Measurements from ENCODE around the gene SSU72. TPM values are rescaled to one million over a fixed set of nuclear protein-coding genes. Genes with fewer than 3 reads are reported as not detected.
A peak's percentile ranks its signal among the peaks of the same experiment; 100 is the strongest.
"Not testable (repeated sequence)": the region's sequence is repeated elsewhere in the genome, so short reads cannot be mapped to it uniquely, and the experiment has no call there.

SSU72 gene
- total RNA-seq, 1 experiment from 2014 or later, result 179 TPM

GRCh38 chr1:1558591-1558990 is 16.1 kb downstream of the SSU72 start:
- no peak overlapping the region for H3K56ac ChIP-seq (ENCODE audit: insufficient read length, low read depth, low read length)
- H3K18ac ChIP-seq (ENCODE audit: insufficient read length, low read depth, low read length), result no peak overlapping the region
- H4K8ac ChIP-seq (replicated peaks; ENCODE audit: insufficient read length, low read depth, low read length), result no peak overlapping the region
- H3T11ph ChIP-seq (ENCODE audit: low read length), result no peak overlapping the region
- no peak overlapping the region for H3K4me2 ChIP-seq (ENCODE audit: insufficient read depth, insufficient read length, low read length)
- H3K4me1 ChIP-seq (ENCODE audit: insufficient read depth, low read length), result no peaks in the 10 kb centered on the region
- no peak overlapping the region for H2BK5ac ChIP-seq (ENCODE audit: insufficient read length, low read length)
- no peak overlapping the region for H3K14ac ChIP-seq (ENCODE audit: insufficient read depth, low read length)
- H3K79me2 ChIP-seq (ENCODE audit: insufficient read depth, low read length), result no peaks in the 10 kb centered on the region
- DNase-seq, result no peak
- no peak overlapping the region for H2BK15ac ChIP-seq (ENCODE audit: low read depth, low read length)
- H3K23me2 ChIP-seq (ENCODE audit: insufficient read length, low read depth, low read length, poor library complexity, severe bottlenecking), result no peaks in the 10 kb centered on the region
- WGBS (ENCODE audit: extremely low coverage, insufficient read length, low lambda C conversion rate), result no CpG with 5 or more reads among the region's 4 CpGs
- H3K27me3 ChIP-seq (ENCODE audit: insufficient read depth, low read length), result no peaks in the 10 kb centered on the region
- TF ChIP-seq, protein P1, sequence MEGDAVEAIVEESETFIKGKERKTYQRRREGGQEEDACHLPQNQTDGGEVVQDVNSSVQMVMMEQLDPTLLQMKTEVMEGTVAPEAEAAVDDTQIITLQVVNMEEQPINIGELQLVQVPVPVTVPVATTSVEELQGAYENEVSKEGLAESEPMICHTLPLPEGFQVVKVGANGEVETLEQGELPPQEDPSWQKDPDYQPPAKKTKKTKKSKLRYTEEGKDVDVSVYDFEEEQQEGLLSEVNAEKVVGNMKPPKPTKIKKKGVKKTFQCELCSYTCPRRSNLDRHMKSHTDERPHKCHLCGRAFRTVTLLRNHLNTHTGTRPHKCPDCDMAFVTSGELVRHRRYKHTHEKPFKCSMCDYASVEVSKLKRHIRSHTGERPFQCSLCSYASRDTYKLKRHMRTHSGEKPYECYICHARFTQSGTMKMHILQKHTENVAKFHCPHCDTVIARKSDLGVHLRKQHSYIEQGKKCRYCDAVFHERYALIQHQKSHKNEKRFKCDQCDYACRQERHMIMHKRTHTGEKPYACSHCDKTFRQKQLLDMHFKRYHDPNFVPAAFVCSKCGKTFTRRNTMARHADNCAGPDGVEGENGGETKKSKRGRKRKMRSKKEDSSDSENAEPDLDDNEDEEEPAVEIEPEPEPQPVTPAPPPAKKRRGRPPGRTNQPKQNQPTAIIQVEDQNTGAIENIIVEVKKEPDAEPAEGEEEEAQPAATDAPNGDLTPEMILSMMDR (conservative IDR thresholded peaks at IDR 0.05), result no peak
- Mint-ChIP-seq H3K4me1 (no peaks in the 10 kb centered on the region), H3K4me3 (no peak overlapping the region), H3K9me3 (no peaks in the 10 kb centered on the region), H3K27me3 (ENCODE audit: low read depth) (no peaks in the 10 kb centered on the region; the same call in 1 of the 2 replicates), H3K36me3 (ENCODE audit: insufficient read depth in 1 of 3, low read depth in 3 of 3) (peaks cover 16 to 40% (median 29%) of the 10 kb centered on the region in 3 experiments), H3K27ac (peak overlapping the region in 1 of 3 experiments; percentile 26; a peak in 3 of 7 replicates)
- no peaks in the 10 kb centered on the region for H4K20me1 ChIP-seq (ENCODE audit: control insufficient read depth, insufficient read depth, insufficient read length)
- no peak overlapping the region for H3K9ac ChIP-seq (ENCODE audit: extremely low read depth, insufficient read length, low read length)
- no peak overlapping the region for H4K5ac ChIP-seq (ENCODE audit: insufficient read length, low read depth, low read length)
- no peak overlapping the region for H2BK120ac ChIP-seq (ENCODE audit: low read depth, low read length, poor library complexity, severe bottlenecking)
- no peak overlapping the region for H2BK12ac ChIP-seq (ENCODE audit: insufficient read length, low read depth, low read length)
- no peak overlapping the region for H4K91ac ChIP-seq (ENCODE audit: insufficient read length, low read depth, low read length)
- no peaks in the 10 kb centered on the region for H3K9me3 ChIP-seq (ENCODE audit: control insufficient read depth, low read depth, low read length)
- H3K23ac ChIP-seq (ENCODE audit: insufficient read length, low read depth, low read length), result no peak overlapping the region
- H2BK20ac ChIP-seq (ENCODE audit: low read depth, low read length, poor library complexity, severe bottlenecking), result no peak overlapping the region
- no peak overlapping the region for H2AK5ac ChIP-seq (ENCODE audit: insufficient read length, low read length)
- H3K4ac ChIP-seq (ENCODE audit: low read depth, low read length), result no peak overlapping the region
- no peaks in the 10 kb centered on the region for H3K79me1 ChIP-seq (ENCODE audit: insufficient read depth, low read depth, low read length, poor library complexity, severe bottlenecking)
- H2AFZ ChIP-seq (ENCODE audit: low read length), result no peak overlapping the region
- H3K27ac ChIP-seq (ENCODE audit: insufficient read length, low read depth, low read length), result no peak overlapping the region

DNA sequence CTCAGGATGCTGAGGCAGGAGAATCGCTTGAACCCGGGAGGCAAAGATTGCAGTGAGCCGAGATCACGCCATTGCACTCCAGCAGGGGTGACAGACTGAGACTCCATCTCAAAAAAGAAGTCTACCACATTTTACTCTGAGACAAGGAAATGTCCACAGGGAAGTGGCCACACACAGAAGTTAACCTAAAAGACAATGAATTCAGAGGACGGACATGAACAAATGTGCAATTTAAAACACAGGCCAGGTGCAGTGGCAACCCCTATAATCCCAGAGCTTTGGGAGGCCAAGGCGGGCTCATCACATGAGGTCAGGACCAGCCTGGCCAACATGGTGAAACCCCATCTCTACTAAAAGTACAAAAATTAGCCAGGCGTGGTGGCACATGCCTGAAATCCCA is 17.0 kb downstream of the SSU72 start:
- not testable (repeated sequence) for H3K79me1 ChIP-seq (ENCODE audit: insufficient read depth, low read depth, low read length, poor library complexity, severe bottlenecking); H4K8ac ChIP-seq (replicated peaks; ENCODE audit: insufficient read length, low read depth, low read length); H3K4ac ChIP-seq (ENCODE audit: low read depth, low read length); H3K79me2 ChIP-seq (ENCODE audit: insufficient read depth, low read length); H3K27me3 ChIP-seq (ENCODE audit: insufficient read depth, low read length); H4K91ac ChIP-seq (ENCODE audit: insufficient read length, low read depth, low read length); H3K4me1 Mint-ChIP-seq; H2BK15ac ChIP-seq (ENCODE audit: low read depth, low read length); H4K5ac ChIP-seq (ENCODE audit: insufficient read length, low read depth, low read length); H3K4me2 ChIP-seq (ENCODE audit: insufficient read depth, insufficient read length, low read length); H3K9ac ChIP-seq (ENCODE audit: extremely low read depth, insufficient read length, low read length); H3K23ac ChIP-seq (ENCODE audit: insufficient read length, low read depth, low read length); DNase-seq; H2BK12ac ChIP-seq (ENCODE audit: insufficient read length, low read depth, low read length); H2AFZ ChIP-seq (ENCODE audit: low read length); H3K4me1 ChIP-seq (ENCODE audit: insufficient read depth, low read length); H4K20me1 ChIP-seq (ENCODE audit: control insufficient read depth, insufficient read depth, insufficient read length); H3K27ac ChIP-seq (ENCODE audit: insufficient read length, low read depth, low read length); H3K4me3 Mint-ChIP-seq; H3K18ac ChIP-seq (ENCODE audit: insufficient read length, low read depth, low read length); H3T11ph ChIP-seq (ENCODE audit: low read length); H3K27me3 Mint-ChIP-seq (ENCODE audit: low read depth); H3K23me2 ChIP-seq (ENCODE audit: insufficient read length, low read depth, low read length, poor library complexity, severe bottlenecking); H3K27ac Mint-ChIP-seq; H2BK5ac ChIP-seq (ENCODE audit: insufficient read length, low read length); H2AK5ac ChIP-seq (ENCODE audit: insufficient read length, low read length); H2BK20ac ChIP-seq (ENCODE audit: low read depth, low read length, poor library complexity, severe bottlenecking); H3K9me3 Mint-ChIP-seq; H3K56ac ChIP-seq (ENCODE audit: insufficient read length, low read depth, low read length); H3K14ac ChIP-seq (ENCODE audit: insufficient read depth, low read length); H2BK120ac ChIP-seq (ENCODE audit: low read depth, low read length, poor library complexity, severe bottlenecking); H3K9me3 ChIP-seq (ENCODE audit: control insufficient read depth, low read depth, low read length)
- WGBS (ENCODE audit: extremely low coverage, insufficient read length, low lambda C conversion rate), result no CpG with 5 or more reads among the region's 7 CpGs
- H3K36me3 Mint-ChIP-seq (ENCODE audit: insufficient read depth in 1 of 3, low read depth in 3 of 3), result peaks cover 13 to 31% (median 23%) of the 10 kb centered on the region in 3 experiments
